ENCODE results near the gene OR5AU1.
"Not testable (repeated sequence)": the region's sequence is repeated elsewhere in the genome, so short reads cannot be mapped to it uniquely, and the experiment has no call there.

The OR5AU1 gene

GRCh38 chr14:21169573-21169972 is 13.7 kb upstream of the OR5AU1 start:
- FAIRE-seq, result no peak

GRCh38 chr14:21168055-21168454 is 12.2 kb upstream of the OR5AU1 start:
- no peak for FAIRE-seq

DNA sequence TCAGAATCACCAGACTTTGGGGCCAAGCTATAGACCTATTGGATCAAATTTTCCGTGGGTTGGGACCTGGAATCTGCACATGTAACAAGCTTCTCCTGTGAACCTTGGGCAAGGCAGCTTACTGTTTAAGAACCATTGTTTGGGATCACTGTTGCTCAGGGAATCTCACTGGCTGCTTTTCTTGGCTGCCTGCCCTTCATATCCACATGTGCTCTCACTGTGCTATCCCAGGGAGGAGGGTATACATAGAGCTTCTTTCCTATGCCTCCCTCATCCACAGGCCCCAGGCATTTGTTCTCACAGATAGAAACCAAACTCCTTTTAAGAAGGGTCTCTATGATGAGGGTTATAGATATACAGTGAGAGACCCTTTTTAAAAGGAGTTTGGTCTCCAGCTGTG is 9.8 kb upstream of the OR5AU1 start:
- not testable (repeated sequence) for FAIRE-seq

GRCh38 chr14:21165002-21165605 is 9.2 kb upstream of the OR5AU1 start:
- not testable (repeated sequence) for FAIRE-seq

DNA sequence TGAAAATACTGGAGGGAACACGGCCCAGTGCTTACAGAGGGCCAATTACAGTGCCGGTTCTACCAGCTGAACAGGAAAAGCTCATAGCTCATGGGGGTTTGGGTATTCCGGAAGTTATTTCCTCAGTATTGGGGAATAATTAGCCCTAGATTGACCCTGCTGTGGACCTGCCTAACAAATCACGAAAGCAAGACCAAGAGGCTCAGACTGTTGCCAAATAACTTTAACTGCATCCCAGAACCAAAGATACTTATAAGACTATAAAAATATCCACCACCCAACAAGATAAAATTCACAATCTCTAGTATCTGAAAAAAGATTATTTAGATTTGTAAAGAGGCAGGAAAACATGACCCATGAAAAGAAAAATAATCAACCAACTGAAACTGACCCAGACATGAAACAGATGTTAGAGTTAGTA is 8.0 kb upstream of the OR5AU1 start:
- no peak for FAIRE-seq

GRCh38 chr14:21162081-21162480 is 6.2 kb upstream of the OR5AU1 start:
- FAIRE-seq, result no peak

DNA sequence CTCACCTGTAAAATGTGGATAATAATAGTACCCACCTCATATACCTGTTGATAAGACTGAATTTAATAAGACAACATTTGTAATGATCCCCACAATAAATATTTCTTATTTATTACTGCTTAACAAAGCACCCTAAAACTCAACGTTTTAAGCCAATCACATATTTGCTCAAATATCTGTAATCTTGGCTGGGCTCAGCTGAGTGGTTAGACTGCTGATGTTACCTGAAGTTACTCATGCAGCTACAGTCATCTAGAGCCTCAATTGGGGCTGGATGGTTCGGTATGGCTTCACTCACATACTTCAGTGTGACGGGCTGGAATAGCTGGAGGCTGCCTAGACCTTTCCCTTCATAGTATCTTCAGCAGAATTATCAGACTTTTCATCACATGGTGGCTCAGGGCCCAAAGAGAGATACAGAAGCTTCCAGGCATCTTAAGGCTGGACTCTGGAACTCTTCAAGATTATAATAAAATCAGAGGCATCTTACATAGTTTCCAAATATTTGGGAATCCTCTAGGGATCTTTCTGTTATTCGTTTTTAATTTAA is 4.3 kb upstream of the OR5AU1 start:
- FAIRE-seq, result no peak

DNA sequence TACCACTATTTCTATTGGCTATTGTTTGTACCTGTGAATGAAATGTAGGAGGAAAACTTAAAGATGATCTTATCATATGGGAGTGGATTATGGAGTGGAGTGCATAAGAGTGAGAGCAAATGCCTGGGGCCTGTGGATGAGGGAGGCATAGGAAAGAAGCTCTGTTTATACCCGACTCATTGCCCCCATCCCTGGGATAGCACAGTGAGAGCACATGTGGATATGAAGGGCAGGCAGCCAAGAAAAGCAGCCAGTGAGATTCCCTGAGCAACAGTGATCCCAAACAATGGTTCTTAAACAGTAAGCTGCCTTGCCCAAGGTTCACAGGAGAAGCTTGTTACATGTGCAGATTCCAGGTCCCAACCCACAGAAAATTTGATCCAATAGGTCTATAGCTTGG is 2.3 kb upstream of the OR5AU1 start:
- FAIRE-seq, result not testable (repeated sequence)

DNA sequence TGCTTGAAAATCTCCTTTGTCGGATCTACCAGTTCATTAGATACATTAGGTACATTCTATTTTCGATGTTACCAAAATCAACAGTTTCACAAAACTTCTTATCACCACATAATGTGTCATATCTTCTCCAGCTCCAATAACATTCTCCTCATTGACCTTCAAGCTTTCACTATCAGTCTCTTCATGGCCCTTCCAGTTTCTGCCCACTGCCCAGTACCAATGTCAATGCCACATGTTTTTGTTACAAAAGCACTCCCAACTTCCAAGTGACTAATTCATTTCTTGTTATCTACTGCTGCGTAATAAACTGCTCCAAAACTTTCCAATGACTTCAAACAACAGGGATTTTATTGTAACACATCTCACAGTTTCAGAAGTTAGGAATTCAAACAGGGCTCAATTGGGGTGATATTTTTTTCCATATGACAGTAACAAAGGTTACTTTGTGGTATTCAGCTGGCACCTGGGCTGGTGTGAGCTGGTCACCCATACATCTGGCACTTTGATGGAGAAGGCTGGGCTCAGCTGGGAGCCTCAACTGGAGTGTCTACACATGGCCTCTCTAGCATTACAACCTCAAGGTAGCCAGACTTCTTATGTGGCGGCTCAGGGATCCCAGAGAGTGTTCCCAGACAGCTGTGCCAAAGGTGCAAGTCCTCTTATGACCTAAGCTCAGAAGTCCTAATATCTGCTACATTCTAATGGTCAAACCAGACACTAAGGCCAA is 6.1 kb downstream of the OR5AU1 start:
- no peak for FAIRE-seq

DNA sequence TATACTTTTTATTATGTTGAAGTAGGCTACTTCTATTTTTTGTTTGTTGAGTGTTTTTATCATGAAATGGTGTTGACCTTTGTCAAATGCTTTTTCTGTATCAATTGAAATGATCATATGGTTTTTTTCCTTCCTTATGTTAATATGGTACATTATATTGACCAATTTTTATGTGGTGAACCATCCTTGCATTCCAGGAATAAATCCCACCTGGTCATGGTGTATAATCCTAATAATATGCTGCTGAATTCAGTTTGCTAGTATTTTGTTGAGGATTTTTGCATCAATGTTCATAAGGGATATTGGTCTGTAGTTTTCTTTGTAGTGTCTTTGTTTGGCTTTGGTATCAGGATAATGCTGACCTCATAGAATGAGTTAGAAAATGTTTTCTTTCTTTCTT is 10.4 kb downstream of the OR5AU1 start:
- no peak for FAIRE-seq

- FAIRE-seq, result no peak
Observed at GRCh38 chr14:21142357-21142756, 13.5 kb downstream of the OR5AU1 start.

DNA sequence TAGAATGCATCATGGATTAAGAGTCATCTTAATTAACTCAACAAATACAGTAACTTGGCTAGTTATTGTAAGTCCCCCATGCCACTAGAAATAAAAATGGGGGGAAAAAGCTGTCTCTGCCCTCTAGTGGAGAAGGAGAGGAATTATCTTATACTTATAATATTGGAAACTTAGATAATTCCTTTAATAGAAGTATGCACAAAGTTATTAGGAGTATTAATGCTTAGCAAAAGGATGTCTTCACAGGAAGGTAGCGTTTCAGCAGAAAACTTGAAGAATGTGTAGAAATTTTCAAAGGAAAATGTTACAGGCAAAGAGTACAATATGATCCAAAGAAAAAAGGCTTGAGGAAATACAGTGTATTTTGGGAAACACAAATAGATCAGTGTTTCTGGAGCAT is 19.8 kb downstream of the OR5AU1 start:
- FAIRE-seq, result peak; percentile 47

- no peak for FAIRE-seq
Observed at GRCh38 chr14:21133901-21134300, 22.0 kb downstream of the OR5AU1 start.

DNA sequence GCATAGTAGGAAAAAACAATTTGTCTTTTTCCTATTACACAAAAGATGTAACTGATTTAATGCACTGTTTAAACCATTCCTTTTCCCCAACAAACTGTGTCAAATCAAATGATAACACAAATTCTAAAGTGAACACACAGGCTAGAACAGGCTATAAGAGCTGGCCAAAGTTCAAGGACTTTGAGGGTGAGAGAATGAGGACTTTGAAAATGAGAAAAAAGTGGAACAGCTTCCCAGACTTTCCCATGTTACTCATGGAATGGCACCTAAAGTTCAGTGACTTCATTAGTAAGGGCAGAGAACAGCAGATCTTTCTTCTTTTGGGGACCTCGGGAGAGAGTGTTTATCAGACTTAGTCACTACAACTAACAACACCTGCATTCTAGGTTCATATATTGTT is 32.4 kb downstream of the OR5AU1 start:
- no peak for FAIRE-seq

- no peak for FAIRE-seq
Observed at GRCh38 chr14:21121122-21121521, 34.7 kb downstream of the OR5AU1 start.

- FAIRE-seq, result no peak
Observed at GRCh38 chr14:21120686-21121085, 35.2 kb downstream of the OR5AU1 start.

DNA sequence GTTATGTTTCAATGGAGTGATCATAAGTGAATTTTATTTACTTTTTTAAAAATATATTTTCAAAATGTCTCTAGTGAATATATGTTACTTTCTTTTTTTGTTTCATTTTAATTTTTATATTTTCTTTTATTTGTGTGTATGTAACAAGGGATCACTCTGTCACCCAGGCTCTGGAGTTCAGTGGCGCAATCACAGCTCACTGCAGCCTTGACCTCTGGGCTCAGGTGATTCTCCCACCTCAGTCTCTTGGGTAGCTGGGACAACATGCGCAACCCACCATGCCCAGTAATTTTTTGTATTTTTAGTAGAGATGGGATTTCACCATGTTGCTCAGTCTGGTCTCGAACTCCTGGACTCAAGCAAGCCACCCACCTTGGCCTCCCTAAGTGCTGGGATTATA is 36.9 kb downstream of the OR5AU1 start:
- FAIRE-seq, result no peak

DNA sequence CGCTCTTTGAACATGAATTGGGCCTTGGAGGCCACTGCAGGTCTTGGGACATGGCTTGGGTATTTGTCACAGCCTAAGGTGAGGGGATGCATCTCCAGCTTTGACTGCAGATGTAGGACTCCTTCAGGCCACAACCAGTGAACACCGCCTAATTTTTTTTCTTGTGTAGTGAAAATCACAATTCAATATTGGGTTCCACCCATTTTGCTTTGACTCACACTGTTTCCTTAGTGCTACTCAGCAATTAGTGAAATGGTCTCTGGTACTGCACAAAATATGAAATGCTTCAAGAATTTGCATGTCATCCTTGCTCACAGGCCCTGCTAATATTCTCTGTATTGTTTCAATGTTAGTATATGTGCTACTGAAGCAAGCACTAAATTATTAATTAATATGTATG is 42.5 kb downstream of the OR5AU1 start:
- FAIRE-seq, result no peak

DNA sequence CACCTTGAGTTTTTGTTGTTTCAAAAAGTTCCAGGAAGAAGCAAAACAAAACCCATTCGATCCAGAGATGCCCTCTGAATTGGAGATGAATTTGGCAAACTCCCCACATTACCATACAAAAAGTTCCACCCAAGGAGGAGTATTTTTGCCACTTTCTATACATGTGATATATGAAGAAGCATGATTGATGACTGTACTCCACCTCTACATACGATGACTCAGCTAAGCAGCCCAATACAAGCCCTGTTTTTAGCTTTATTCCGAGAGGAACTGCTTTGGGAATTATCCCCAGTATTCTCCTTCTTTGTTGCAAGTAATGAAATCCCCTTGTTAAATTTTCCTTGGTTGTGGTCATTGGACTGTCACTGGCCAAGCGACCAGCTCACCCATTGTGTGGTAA is 43.6 kb downstream of the OR5AU1 start:
- no peak for FAIRE-seq

GRCh38 chr14:21109377-21110138 is 46.3 kb downstream of the OR5AU1 start:
- no peak for FAIRE-seq

GRCh38 chr14:21108791-21109190 is 47.1 kb downstream of the OR5AU1 start:
- FAIRE-seq, result no peak

GRCh38 chr14:21107283-21107800 is 48.5 kb downstream of the OR5AU1 start:
- FAIRE-seq, result no peak

DNA sequence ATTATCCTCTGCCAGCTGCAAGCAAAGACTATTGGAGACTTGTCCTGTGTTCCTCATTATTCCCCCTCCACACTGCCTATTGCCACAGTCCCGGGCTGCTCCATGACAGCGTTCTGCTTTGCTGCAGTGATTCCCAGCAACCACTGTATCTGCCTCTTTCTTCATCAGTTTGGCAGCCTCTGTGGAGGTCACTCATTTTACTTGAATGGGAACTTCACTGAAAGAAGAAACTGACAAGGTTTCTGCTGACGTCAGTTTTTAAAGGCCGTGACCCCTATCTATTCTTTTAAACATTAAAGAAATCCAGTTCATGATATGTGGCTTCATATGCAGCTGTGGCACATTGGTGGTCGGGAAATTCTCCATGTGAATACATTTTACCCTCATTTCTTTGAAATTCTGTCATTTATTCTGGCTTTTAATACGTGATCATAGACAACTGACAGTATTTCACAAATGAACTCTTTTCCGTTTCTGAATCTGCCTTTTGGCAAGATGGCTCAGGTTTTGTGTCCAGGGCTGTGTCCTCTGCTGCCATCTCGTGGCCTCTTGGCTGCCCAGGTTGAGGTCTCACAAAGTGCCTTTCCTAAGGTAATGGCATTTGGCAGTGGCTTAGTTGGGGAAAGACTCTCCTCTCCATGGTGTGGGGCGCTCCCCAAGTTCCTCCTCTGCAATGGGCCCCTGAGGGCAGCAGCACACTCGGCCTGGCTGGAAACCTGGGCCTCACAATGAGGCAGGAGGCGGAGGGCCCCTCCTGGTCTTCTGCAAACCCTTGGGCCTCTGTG is 49.2 kb downstream of the OR5AU1 start:
- no peak for FAIRE-seq
